Measurements from ENCODE around the gene ANKRD37. TPM values are rescaled to one million over a fixed set of nuclear protein-coding genes. Genes with fewer than 3 reads are reported as not detected.
A peak's percentile ranks its signal among the peaks of the same experiment; 100 is the strongest.
"Not testable (repeated sequence)": the region's sequence is repeated elsewhere in the genome, so short reads cannot be mapped to it uniquely, and the experiment has no call there.

ANKRD37 gene
- 16.4 TPM for total RNA-seq

- peak; percentile 35 for DNase-seq (ENCODE audit: low spot score)
Observed at GRCh38 chr4:185396724-185397385, at the start of gene ANKRD37. ANKRD37 (plus strand) TSS chr4:185396841; CDS start chr4:185396924, 83 bp downstream.

GRCh38 chr4:185346975-185347601, 49.6 kb upstream of the ANKRD37 start:
- DNase-seq (ENCODE audit: low spot score): no peak

- no peak for DNase-seq (ENCODE audit: low spot score)
Observed at GRCh38 chr4:185351691-185352090, 45.0 kb upstream of the ANKRD37 start.

- DNase-seq (ENCODE audit: low spot score): no peak
Observed at GRCh38 chr4:185352202-185352601, 44.4 kb upstream of the ANKRD37 start.

- no peak for DNase-seq (ENCODE audit: low spot score)
Observed at GRCh38 chr4:185352741-185353140, 43.9 kb upstream of the ANKRD37 start.

GRCh38 chr4:185357211-185357610, 39.4 kb upstream of the ANKRD37 start:
- no peak for DNase-seq (ENCODE audit: low spot score)

GRCh38 chr4:185357733-185358440, 38.8 kb upstream of the ANKRD37 start:
- DNase-seq (ENCODE audit: low spot score): no peak

- no peak for DNase-seq (ENCODE audit: low spot score)
Observed at GRCh38 chr4:185358514-185358913, 38.1 kb upstream of the ANKRD37 start.

- DNase-seq (ENCODE audit: low spot score): no peak
Observed at GRCh38 chr4:185358959-185359358, 37.7 kb upstream of the ANKRD37 start.

- DNase-seq (ENCODE audit: low spot score): no peak
Observed at GRCh38 chr4:185359767-185360446, 36.7 kb upstream of the ANKRD37 start.

GRCh38 chr4:185361872-185362271, 34.8 kb upstream of the ANKRD37 start:
- DNase-seq (ENCODE audit: low spot score): no peak

- not testable (repeated sequence) for DNase-seq (ENCODE audit: low spot score)
Observed at GRCh38 chr4:185362570-185362969, 34.1 kb upstream of the ANKRD37 start.

- no peak for DNase-seq (ENCODE audit: low spot score)
Observed at GRCh38 chr4:185363251-185363650, 33.4 kb upstream of the ANKRD37 start.

GRCh38 chr4:185364886-185365285, 31.8 kb upstream of the ANKRD37 start:
- DNase-seq (ENCODE audit: low spot score): no peak

GRCh38 chr4:185369731-185370130, 26.9 kb upstream of the ANKRD37 start:
- DNase-seq (ENCODE audit: low spot score): no peak

GRCh38 chr4:185370268-185370949, 26.2 kb upstream of the ANKRD37 start:
- DNase-seq (ENCODE audit: low spot score): no peak

- DNase-seq (ENCODE audit: low spot score): no peak
Observed at GRCh38 chr4:185371702-185372101, 24.9 kb upstream of the ANKRD37 start.

- DNase-seq (ENCODE audit: low spot score): no peak
Observed at GRCh38 chr4:185374027-185374426, 22.6 kb upstream of the ANKRD37 start.

GRCh38 chr4:185374573-185374972, 22.1 kb upstream of the ANKRD37 start:
- no peak for DNase-seq (ENCODE audit: low spot score)

- DNase-seq (ENCODE audit: low spot score): no peak
Observed at GRCh38 chr4:185378264-185378663, 18.4 kb upstream of the ANKRD37 start.
